HCT116 (cell line): Measurements from ENCODE around the gene PLVAP.
A peak's percentile ranks its signal among the peaks of the same experiment; 100 is the strongest.

Experiments
- CEBPB ChIP-seq: IDR thresholded peaks from 2 replicates; pipeline ENCODE4 v1.6.1; 2012; ENCODE audit warnings: low read depth
- CTCF ChIP-seq, 3 experiments: fragments of 200-600 bp in 1 of 3; sonication (generic) in 1 of 3; IDR thresholded peaks in 2 of 3; conservative IDR thresholded peaks in 1 of 3; 2 replicates each; pipeline ENCODE4 v1.5.1; 2012 to 2017; ENCODE audit warnings: low read depth in 2 of 3, low read length in 2 of 3, antibody characterized with exemption in 1 of 3, borderline replicate concordance in 1 of 3, control low read depth in 1 of 3, mild to moderate bottlenecking in 1 of 3, mixed read lengths in 1 of 3, mixed run types in 1 of 3, moderate library complexity in 1 of 3; ENCODE audit not compliant: insufficient read depth in 1 of 3
- EZH2 ChIP-seq: fragments of 200-600 bp; sonication (generic); IDR thresholded peaks from 2 replicates; pipeline ENCODE4 v1.6.1; 2017; ENCODE audit warnings: antibody characterized with exemption, mixed run types
- POLR2A ChIP-seq: IDR thresholded peaks from 2 replicates; pipeline ENCODE4 v1.7.0; 2011; ENCODE audit warnings: borderline replicate concordance; ENCODE audit not compliant: insufficient read depth, insufficient read length; ENCODE audit errors: extremely low read depth
- ZBTB33 ChIP-seq: IDR thresholded peaks from 2 replicates; pipeline ENCODE4 v1.6.1; 2011; ENCODE audit warnings: mild to moderate bottlenecking, low read length, moderate library complexity; ENCODE audit not compliant: insufficient replicate concordance; ENCODE audit errors: extremely low read depth

- TF ChIP-seq POLR2A (peak; percentile 65), ZBTB33 (no peak), EZH2 (no peak), CTCF (IDR thresholded peaks at IDR 0.05 in 2 of 3, conservative IDR thresholded peaks at IDR 0.05 in 1 of 3; ENCODE audit: borderline replicate concordance in 1 of 3, insufficient read depth in 1 of 3, low read depth in 2 of 3, low read length in 2 of 3) (no peak), CEBPB (no peak)
These were observed 40.1 kb downstream of the PLVAP start, which contains the start of gene GTPBP3 for GRCh38 chr19:17336872-17337674.
